Right lobe of liver (tissue), 6 donors: ENCODE results near the gene LIX1. TPM values are rescaled to one million over a fixed set of nuclear protein-coding genes. Genes with fewer than 3 reads are reported as not detected.
A peak's percentile ranks its signal among the peaks of the same experiment; 100 is the strongest.

Experiments
- ATAC-seq, 4 donors: fragments of 200-7000 bp; cut with Tn5 transposase; one replicate each; pipeline ENCODE4 v1.9.1; 2020; ENCODE audit warnings: mild to moderate bottlenecking in 4 of 4, moderate library complexity in 4 of 4
- DNase-seq, 3 donors: peaks; one replicate each; pipeline ENCODE4 v3.0.0-alpha.2; 2020
- H3K27ac ChIP-seq, 3 donors: fragments of 200-600 bp; one replicate each; pipeline ENCODE4 v1.8.0; 2022
- H3K27me3 ChIP-seq, 2 donors: fragments of 200-600 bp; one replicate each; pipeline ENCODE4 v1.8.0; 2022
- H3K36me3 ChIP-seq, 4 donors: fragments of 200-600 bp; sonication (generic) in 1 of 4; one replicate each; pipeline versions ENCODE4 v1.5.1 to v1.8.0; 2017 to 2022; ENCODE audit warnings: control low read depth in 1 of 4
- H3K4me1 ChIP-seq, 4 donors: fragments of 200-600 bp; sonication (generic) in 1 of 4; one replicate each; pipeline versions ENCODE4 v1.5.1 to v1.8.0; 2017 to 2022; ENCODE audit warnings: control low read depth in 1 of 4
- H3K4me3 ChIP-seq, 3 donors: fragments of 200-600 bp; one replicate each; pipeline ENCODE4 v1.8.0; 2022
- H3K9me3 ChIP-seq, 4 donors: fragments of 200-600 bp; sonication (generic) in 1 of 4; one replicate each; pipeline versions ENCODE4 v1.5.1 to v1.8.0; 2017 to 2022; ENCODE audit warnings: control low read depth in 1 of 4
- CTCF ChIP-seq, 4 donors: fragments of 200-600 bp in 3 of 4; fragments of 450-650 bp in 1 of 4; IDR thresholded peaks; one replicate each; pipeline versions ENCODE4 v1.5.1 to v1.8.0; 2016 to 2022; ENCODE audit warnings: antibody characterized with exemption in 4 of 4, mild to moderate bottlenecking in 2 of 4
- POLR2A ChIP-seq: fragments of 450-650 bp; IDR thresholded peaks from one replicate; pipeline ENCODE4 v1.6.1; 2017; ENCODE audit warnings: antibody characterized with exemption, mild to moderate bottlenecking
- WGBS: methylation state at CpG from one replicate; pipeline ENCODE4 v1.1.6; 2018; ENCODE audit warnings: low coverage, low lambda C conversion rate; ENCODE audit not compliant: insufficient coverage; ENCODE audit errors: missing lambda C conversion rate; 5-methylcytosine and 5-hydroxymethylcytosine counted together
- intact Hi-C, 2 donors: fragments of 100-400 bp; cut with DNase I; formaldehyde crosslinking; loops; one replicate each; pipeline versions ENCODE4 v1.11.2 to v1.14.1; 2022
- small RNA-seq, 2 experiments: library from RNA; depleted of rRNA; stranded (forward); fragments of <200 nt; gene quantifications; one replicate each; pipeline ENCODE3, GENCODE V24; 2016
- total RNA-seq, 6 experiments: library from RNA; depleted of rRNA in 2 of 6; stranded (reverse); fragments of >200 nt in 2 of 6; fragmentation: NEBNext Ultra II Directional in 3 of 6; extraction: Animal tissue kit (Norgen Biotek cat#: 25700) in 3 of 6; gene quantifications; one replicate each; pipeline versions ENCODE4 v1.1.0 to v1.2.4, GENCODE V29; 2016 to 2023
- donor health status: DM: no; HTN: yes; CAD: no.
- donor health status: DM: no; HTN: no; CAD: no.
- donor health status: DM: no; HTN: no; CAD: no.
- donor health status: DM: no; HTN: yes; CAD: no.
- donor health status: DM: no; HTN: yes; CAD: no.

LIX1 gene
- total RNA-seq, 6 experiments from 2014 or later: not detected

GRCh38 chr5:97046270-97046982 lies 96.0 kb downstream of the LIX1 start:
- DNase-seq (no peak), ATAC-seq (no peak)
- intact Hi-C loops: no loop called here
- no peaks in the 10 kb centered on the region for H3K4me1 ChIP-seq
- TF ChIP-seq POLR2A (no peak), CTCF (IDR thresholded peaks at IDR 0.05) (no peak)
- H3K9me3 ChIP-seq: no peaks in the 10 kb centered on the region
- H3K27me3 ChIP-seq: no peaks in the 10 kb centered on the region
- no peaks in the 10 kb centered on the region for H3K36me3 ChIP-seq
- no peak overlapping the region for H3K27ac ChIP-seq
- 64% methylated on average over 7 of the region's 7 CpGs for WGBS
- H3K4me3 ChIP-seq: no peak overlapping the region

- Histone ChIP-seq H3K9me3 (no peaks in the 10 kb centered on the region), H3K4me3 (no peak overlapping the region), H3K36me3 (no peaks in the 10 kb centered on the region), H3K4me1 (no peaks in the 10 kb centered on the region), H3K27ac (no peak overlapping the region), H3K27me3 (no peaks in the 10 kb centered on the region)
- ATAC-seq (peak; percentile 63 to 88 (median 68)), DNase-seq (peak in 1 of 3 donors; percentile 28)
- intact Hi-C loops: no loop called here
- TF ChIP-seq CTCF (IDR thresholded peaks at IDR 0.05) (peak in 2 of 4 donors; percentile 12 to 18), POLR2A (no peak)
- WGBS: 40% methylated on average over 1 of the region's 2 CpGs
Observed at GRCh38 chr5:97044052-97044451, 98.4 kb downstream of the LIX1 start.

- no peaks in the 10 kb centered on the region for H3K27me3 ChIP-seq
- ATAC-seq (no peak), DNase-seq (no peak)
- no peaks in the 10 kb centered on the region for H3K36me3 ChIP-seq
- H3K4me1 ChIP-seq: no peaks in the 10 kb centered on the region
- 57% methylated on average over 3 of the region's 3 CpGs for WGBS
- intact Hi-C loops: no loop called here
- TF ChIP-seq CTCF (IDR thresholded peaks at IDR 0.05) (no peak), POLR2A (no peak)
- no peak overlapping the region for H3K27ac ChIP-seq
- no peaks in the 10 kb centered on the region for H3K9me3 ChIP-seq
- H3K4me3 ChIP-seq: no peak overlapping the region
Observed at GRCh38 chr5:97043511-97043910, 98.9 kb downstream of the LIX1 start.

- intact Hi-C loops: no loop called here
- Histone ChIP-seq H3K9me3 (no peaks in the 10 kb centered on the region), H3K27me3 (no peaks in the 10 kb centered on the region), H3K4me3 (no peak overlapping the region), H3K4me1 (no peaks in the 10 kb centered on the region), H3K27ac (no peak overlapping the region), H3K36me3 (no peaks in the 10 kb centered on the region)
- TF ChIP-seq CTCF (IDR thresholded peaks at IDR 0.05) (no peak), POLR2A (no peak)
- ATAC-seq (no peak), DNase-seq (no peak)
- WGBS: 53% methylated on average over 3 of the region's 7 CpGs
Observed at GRCh38 chr5:97042996-97043395, 99.4 kb downstream of the LIX1 start.

Small RNAs within 50 kb of the gene (small RNA-seq; reads per million reads assigned to genes)
- gene RNU1-73P: 0 reads per million in 2 experiments

Other genes starting within 250 kb of the LIX1 start
- 10 to 100 TPM in 2 of 6 experiments, 1 to 10 TPM in 4; 7.5 to 11.2 (median 9.9) TPM for gene LNPEP, start 206.5 kb downstream of the LIX1 start, total RNA-seq
- 10 to 100 TPM in 3 of 6 experiments, 1 to 10 TPM in 3; 7.0 to 17.6 (median 10.4) TPM for gene RIOK2, start 40.6 kb upstream of the LIX1 start, total RNA-seq